HepG2 (cell line): Measurements from ENCODE around the gene SBSN. TPM values are rescaled to one million over a fixed set of nuclear protein-coding genes. Genes with fewer than 3 reads are reported as not detected.

Experiments
- HOXA5 ChIP-seq: sonication (generic); formaldehyde crosslinking; IDR thresholded peaks from 2 replicates; pipeline ENCODE4 v1.4.0; 2020; ENCODE audit warnings: missing genetic modification reagents
- KLF12 ChIP-seq: sonication (generic); formaldehyde crosslinking; IDR thresholded peaks from 2 replicates; pipeline ENCODE4 v1.4.0; 2020; ENCODE audit warnings: missing genetic modification reagents, borderline replicate concordance
- KLF16 ChIP-seq, 2 experiments: sonication (generic) in 1 of 2; formaldehyde crosslinking in 1 of 2; IDR thresholded peaks; 2 replicates each; pipeline versions ENCODE4 v1.6.1 to v1.8.0; 2016 to 2023; ENCODE audit warnings: missing genetic modification reagents in 2 of 2, missing compliant biosample characterization in 1 of 2
- MXI1 ChIP-seq: IDR thresholded peaks from 3 replicates; pipeline ENCODE4 v1.6.1; 2012; ENCODE audit warnings: low read depth, low read length, inconsistent platforms, borderline replicate concordance
- NFE2 ChIP-seq: sonication (generic); formaldehyde crosslinking; IDR thresholded peaks from 2 replicates; pipeline ENCODE4 v1.4.0; 2020; ENCODE audit warnings: missing genetic modification reagents
- NFYB ChIP-seq: sonication (generic); formaldehyde crosslinking; IDR thresholded peaks from 2 replicates; pipeline ENCODE4 v1.4.0; 2020; ENCODE audit warnings: missing genetic modification reagents
- NFYC ChIP-seq: IDR thresholded peaks from 2 replicates; pipeline ENCODE4 v1.6.1; 2016; ENCODE audit warnings: missing genetic modification reagents, missing compliant biosample characterization
- SCMH1 ChIP-seq: sonication (generic); formaldehyde crosslinking; IDR thresholded peaks from 2 replicates; pipeline ENCODE4 v1.9.0; 2021; ENCODE audit warnings: missing genetic modification reagents, mild to moderate bottlenecking, borderline replicate concordance
- SRY ChIP-seq: sonication (generic); formaldehyde crosslinking; IDR thresholded peaks from 2 replicates; pipeline ENCODE4 v1.8.0; 2022; ENCODE audit warnings: mild to moderate bottlenecking, missing genetic modification reagents
- U2AF1 ChIP-seq: fragments of 200-400 bp; formaldehyde crosslinking; optimal IDR thresholded peaks from 2 replicates; pipeline ENCODE3; 2017; ENCODE audit warnings: mild to moderate bottlenecking, low read depth, low read length
- ZNF20 ChIP-seq: sonication (generic); formaldehyde crosslinking; IDR thresholded peaks from 2 replicates; pipeline ENCODE4 v1.4.0; 2020; ENCODE audit warnings: mild to moderate bottlenecking, moderate library complexity, missing genetic modification reagents
- ZNF207 ChIP-seq: fragments of 450-650 bp; IDR thresholded peaks from 2 replicates; pipeline ENCODE4 v1.6.1; 2016; ENCODE audit warnings: antibody characterized with exemption, borderline replicate concordance
- ZNF614 ChIP-seq: IDR thresholded peaks from 2 replicates; pipeline ENCODE4 v1.6.1; 2018; ENCODE audit warnings: missing biosample characterization, missing genetic modification reagents, inconsistent platforms, borderline replicate concordance
- ZNF660 ChIP-seq: sonication (generic); formaldehyde crosslinking; IDR thresholded peaks from 2 replicates; pipeline ENCODE4 v1.5.1; 2020; ENCODE audit warnings: mild to moderate bottlenecking, low read depth, missing genetic modification reagents, borderline replicate concordance
- ZNF816 ChIP-seq: sonication (generic); formaldehyde crosslinking; IDR thresholded peaks from 2 replicates; pipeline ENCODE4 v1.8.0; 2022; ENCODE audit warnings: missing genetic modification reagents, mild to moderate bottlenecking, borderline replicate concordance
- polyA plus RNA-seq, 8 experiments: library from polyadenylated mRNA; depleted of rRNA in 3 of 8; stranded (reverse) in 7 of 8; unstranded in 1 of 8; fragments of >200 nt; fragmentation: Illumina TruSeq in 4 of 8; extraction: Trizol in 4 of 8; gene quantifications; 2 replicates each; pipeline versions ENCODE4 v1.2.1 to v1.2.3, GENCODE V29; 2011 to 2016; ENCODE audit warnings: low read depth in 4 of 8, missing spikeins in 1 of 8, mixed read lengths in 1 of 8; ENCODE audit not compliant: insufficient read depth in 1 of 8
- total RNA-seq, 5 experiments: library from RNA; depleted of rRNA; stranded (reverse); fragments of >200 nt; fragmentation: Illumina TruSeq; extraction: Trizol; gene quantifications; 2 replicates each; pipeline ENCODE4 v1.2.3, GENCODE V29; 2016; ENCODE audit warnings: low read depth in 1 of 5
- TF ChIP-seq, protein P1 (sequence below): sonication (generic); formaldehyde crosslinking; IDR thresholded peaks from 2 replicates; pipeline ENCODE4 v1.4.0; 2020; ENCODE audit warnings: missing genetic modification reagents
- TF ChIP-seq, protein P2 (sequence below): IDR thresholded peaks from 2 replicates; pipeline ENCODE4 v1.6.1; 2016; ENCODE audit warnings: mild to moderate bottlenecking, missing biosample characterization, missing genetic modification reagents
- TF ChIP-seq, protein P3 (sequence below): sonication (generic); formaldehyde crosslinking; IDR thresholded peaks from 2 replicates; pipeline ENCODE4 v1.5.1; 2020; ENCODE audit warnings: missing genetic modification reagents, mild to moderate bottlenecking, borderline replicate concordance
- TF ChIP-seq, protein P4 (sequence below): sonication (generic); formaldehyde crosslinking; IDR thresholded peaks from 2 replicates; pipeline ENCODE4 v1.4.0; 2020; ENCODE audit warnings: missing genetic modification reagents

SBSN gene
- total and polyA plus RNA-seq, 2 of the 13 experiments (the other 11 are each of a cell fraction or from before 2014, with no cell fraction given), result not detected

DNA sequence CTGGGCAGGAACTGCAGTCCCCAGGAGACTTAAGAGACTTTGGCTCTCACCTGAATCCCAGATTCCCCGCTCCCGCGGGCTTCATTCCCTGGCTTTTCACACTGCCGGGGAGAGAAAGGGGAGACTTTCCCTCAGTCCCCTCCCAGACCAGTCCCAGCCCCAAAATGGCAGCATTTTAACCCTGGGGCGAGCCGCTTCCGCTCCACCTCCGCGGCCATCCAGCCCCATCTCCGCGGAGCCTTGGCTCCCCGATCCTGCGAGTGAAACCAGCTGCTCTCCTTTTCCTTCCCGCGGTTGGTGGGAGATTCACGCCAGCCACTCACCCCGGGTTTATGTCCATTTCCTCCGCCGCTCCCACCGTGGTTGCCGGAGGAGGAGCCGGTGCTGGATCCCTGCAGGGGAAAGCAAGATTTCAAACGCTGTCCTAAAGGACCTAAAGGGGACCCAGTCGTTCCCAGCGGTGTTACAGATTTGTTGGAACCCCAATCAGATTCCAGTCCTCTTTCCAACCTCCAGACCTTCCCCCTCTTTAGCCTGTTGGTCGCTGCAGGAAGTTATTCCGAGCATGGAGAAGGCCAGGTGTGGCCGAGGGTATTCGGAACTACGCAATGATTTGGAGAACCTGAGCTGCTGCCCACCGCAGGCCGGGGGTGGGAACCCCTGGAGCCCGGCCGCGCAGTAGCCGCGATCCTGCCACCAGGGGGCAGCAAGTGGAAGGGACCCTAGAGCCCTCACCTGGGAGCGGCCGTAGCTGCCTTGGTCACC lies 18.1 kb downstream of the SBSN start (continued):
- TF ChIP-seq, protein P1, sequence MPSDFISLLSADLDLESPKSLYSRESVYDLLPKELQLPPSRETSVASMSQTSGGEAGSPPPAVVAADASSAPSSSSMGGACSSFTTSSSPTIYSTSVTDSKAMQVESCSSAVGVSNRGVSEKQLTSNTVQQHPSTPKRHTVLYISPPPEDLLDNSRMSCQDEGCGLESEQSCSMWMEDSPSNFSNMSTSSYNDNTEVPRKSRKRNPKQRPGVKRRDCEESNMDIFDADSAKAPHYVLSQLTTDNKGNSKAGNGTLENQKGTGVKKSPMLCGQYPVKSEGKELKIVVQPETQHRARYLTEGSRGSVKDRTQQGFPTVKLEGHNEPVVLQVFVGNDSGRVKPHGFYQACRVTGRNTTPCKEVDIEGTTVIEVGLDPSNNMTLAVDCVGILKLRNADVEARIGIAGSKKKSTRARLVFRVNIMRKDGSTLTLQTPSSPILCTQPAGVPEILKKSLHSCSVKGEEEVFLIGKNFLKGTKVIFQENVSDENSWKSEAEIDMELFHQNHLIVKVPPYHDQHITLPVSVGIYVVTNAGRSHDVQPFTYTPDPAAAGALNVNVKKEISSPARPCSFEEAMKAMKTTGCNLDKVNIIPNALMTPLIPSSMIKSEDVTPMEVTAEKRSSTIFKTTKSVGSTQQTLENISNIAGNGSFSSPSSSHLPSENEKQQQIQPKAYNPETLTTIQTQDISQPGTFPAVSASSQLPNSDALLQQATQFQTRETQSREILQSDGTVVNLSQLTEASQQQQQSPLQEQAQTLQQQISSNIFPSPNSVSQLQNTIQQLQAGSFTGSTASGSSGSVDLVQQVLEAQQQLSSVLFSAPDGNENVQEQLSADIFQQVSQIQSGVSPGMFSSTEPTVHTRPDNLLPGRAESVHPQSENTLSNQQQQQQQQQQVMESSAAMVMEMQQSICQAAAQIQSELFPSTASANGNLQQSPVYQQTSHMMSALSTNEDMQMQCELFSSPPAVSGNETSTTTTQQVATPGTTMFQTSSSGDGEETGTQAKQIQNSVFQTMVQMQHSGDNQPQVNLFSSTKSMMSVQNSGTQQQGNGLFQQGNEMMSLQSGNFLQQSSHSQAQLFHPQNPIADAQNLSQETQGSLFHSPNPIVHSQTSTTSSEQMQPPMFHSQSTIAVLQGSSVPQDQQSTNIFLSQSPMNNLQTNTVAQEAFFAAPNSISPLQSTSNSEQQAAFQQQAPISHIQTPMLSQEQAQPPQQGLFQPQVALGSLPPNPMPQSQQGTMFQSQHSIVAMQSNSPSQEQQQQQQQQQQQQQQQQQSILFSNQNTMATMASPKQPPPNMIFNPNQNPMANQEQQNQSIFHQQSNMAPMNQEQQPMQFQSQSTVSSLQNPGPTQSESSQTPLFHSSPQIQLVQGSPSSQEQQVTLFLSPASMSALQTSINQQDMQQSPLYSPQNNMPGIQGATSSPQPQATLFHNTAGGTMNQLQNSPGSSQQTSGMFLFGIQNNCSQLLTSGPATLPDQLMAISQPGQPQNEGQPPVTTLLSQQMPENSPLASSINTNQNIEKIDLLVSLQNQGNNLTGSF (CRISPR knock-in tag), result no peak
- no peak for TF ChIP-seq SRY (CRISPR knock-in tag)
- TF ChIP-seq KLF12 (CRISPR knock-in tag), result no peak
- no peak for TF ChIP-seq U2AF1
- no peak for TF ChIP-seq ZNF207
- no peak for TF ChIP-seq SCMH1 (CRISPR knock-in tag)
- TF ChIP-seq ZNF614, result peak; percentile 70; the same call in 1 of the 2 replicates
- 0 out of 2 replicates have a peak, but pooled peaks have one; percentile 22 for TF ChIP-seq NFYB (CRISPR knock-in tag)
- TF ChIP-seq, protein P2, sequence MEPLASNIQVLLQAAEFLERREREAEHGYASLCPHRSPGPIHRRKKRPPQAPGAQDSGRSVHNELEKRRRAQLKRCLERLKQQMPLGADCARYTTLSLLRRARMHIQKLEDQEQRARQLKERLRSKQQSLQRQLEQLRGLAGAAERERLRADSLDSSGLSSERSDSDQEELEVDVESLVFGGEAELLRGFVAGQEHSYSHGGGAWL, result 0 out of 2 replicates have a peak, but pooled peaks have one; percentile 29
- no peak for TF ChIP-seq ZNF660
- peak in 1 of 2 experiments; percentile 69; a peak in 2 of 4 replicates for TF ChIP-seq KLF16 (CRISPR knock-in tag; IDR thresholded peaks at IDR 0.05)
- TF ChIP-seq, protein P3, sequence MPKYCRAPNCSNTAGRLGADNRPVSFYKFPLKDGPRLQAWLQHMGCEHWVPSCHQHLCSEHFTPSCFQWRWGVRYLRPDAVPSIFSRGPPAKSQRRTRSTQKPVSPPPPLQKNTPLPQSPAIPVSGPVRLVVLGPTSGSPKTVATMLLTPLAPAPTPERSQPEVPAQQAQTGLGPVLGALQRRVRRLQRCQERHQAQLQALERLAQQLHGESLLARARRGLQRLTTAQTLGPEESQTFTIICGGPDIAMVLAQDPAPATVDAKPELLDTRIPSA, result no peak
- no peak for TF ChIP-seq ZNF816 (CRISPR knock-in tag)
- no peak for TF ChIP-seq ZNF20 (CRISPR knock-in tag)
- TF ChIP-seq MXI1, result no peak; the same call in 2 of the 3 replicates
- TF ChIP-seq, protein P4, sequence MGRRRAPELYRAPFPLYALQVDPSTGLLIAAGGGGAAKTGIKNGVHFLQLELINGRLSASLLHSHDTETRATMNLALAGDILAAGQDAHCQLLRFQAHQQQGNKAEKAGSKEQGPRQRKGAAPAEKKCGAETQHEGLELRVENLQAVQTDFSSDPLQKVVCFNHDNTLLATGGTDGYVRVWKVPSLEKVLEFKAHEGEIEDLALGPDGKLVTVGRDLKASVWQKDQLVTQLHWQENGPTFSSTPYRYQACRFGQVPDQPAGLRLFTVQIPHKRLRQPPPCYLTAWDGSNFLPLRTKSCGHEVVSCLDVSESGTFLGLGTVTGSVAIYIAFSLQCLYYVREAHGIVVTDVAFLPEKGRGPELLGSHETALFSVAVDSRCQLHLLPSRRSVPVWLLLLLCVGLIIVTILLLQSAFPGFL (CRISPR knock-in tag), result no peak
- TF ChIP-seq NFYC (CRISPR knock-in tag), result no peak
- TF ChIP-seq HOXA5 (CRISPR knock-in tag), result no peak
- TF ChIP-seq NFE2, result no peak
